ENCODE results near the gene ANKRD17.

ANKRD17 gene

DNA sequence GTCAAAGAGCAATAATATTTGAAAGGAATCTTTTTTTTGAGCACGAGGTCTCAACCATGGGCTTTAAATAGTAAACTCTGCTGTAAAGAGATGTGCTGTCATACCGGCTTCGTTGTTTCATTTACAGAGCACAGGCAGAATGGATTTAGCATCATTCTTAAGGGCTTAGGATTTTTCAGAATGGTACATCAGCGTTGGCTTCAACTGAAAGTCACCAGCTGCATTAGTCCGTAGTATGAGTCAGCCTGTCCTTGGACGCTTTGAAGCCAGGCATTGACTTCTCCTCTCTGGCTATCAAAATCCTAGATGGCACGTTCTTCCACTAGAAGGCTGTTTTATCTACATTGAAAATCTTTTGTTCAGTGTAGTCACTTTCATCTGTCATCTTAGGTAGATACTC lies 212.7 kb downstream of the ANKRD17 start:
- no peak for DNase-seq

DNA sequence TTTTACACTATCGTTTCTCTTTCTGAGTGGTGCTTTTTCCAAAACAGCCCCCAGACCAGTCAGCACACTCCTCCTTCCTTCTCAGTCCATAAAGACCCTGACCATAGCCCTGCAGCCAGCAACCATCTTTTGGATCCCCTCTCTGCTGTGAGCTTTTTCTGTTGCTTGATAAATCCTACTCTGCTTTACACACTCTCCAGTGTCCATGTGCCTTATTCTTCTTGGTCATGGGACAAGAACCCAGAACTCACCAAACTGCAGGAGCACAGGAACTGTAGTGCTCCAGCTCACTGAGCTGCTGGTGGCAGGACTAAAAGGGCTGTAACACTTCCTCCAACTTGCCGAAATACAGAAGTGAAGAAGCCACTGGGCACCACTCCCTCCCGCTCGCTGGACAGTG lies 221.5 kb downstream of the ANKRD17 start:
- DNase-seq, result no peak

DNA sequence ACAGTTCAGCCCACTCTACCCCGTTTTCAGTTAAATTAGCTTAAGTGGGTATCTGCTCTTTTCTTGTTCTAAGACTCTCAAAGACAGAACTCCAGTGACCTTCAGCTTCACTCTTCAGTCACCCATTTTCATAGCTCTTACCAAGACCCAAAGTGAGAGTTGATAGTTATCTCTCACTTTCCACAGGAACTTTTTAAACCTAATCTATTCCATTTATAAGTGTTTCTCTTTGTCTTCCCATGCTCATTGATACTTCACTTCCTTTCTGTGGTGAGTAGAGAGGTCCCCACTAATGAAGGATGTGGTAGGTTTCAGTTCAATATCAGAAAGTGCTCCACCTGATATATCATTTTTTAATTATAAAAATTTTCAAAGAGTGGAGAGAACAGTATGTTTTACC lies 222.5 kb downstream of the ANKRD17 start:
- DNase-seq, result no peak

- no peak for DNase-seq
Observed at GRCh38 chr4:73034896-73035295, 223.7 kb downstream of the ANKRD17 start.

DNA sequence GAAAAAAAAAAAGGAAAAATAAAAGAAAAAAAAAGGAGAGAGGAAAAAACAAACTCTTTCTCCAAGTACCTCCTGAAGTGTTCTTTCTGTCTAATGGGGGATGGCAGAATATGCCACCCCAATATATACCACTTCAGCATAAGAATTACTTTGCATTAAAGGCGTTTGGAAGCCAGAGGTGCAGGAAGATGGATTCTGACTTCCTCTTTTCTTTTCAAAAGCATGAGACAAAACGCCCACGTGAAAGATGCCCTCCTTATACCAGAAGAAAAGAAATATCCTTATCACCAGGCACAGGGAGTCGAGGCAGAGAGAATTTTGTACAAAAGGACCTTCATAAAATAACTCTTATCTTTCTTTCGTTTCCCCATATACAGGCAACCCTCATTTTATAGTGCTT lies 230.0 kb downstream of the ANKRD17 start:
- no peak for DNase-seq

All from NCI-H146 (cell line).